Uterus (tissue), 4 donors: ENCODE results near the gene ARL4C. TPM values are rescaled to one million over a fixed set of nuclear protein-coding genes. Genes with fewer than 3 reads are reported as not detected.
"Not testable (repeated sequence)": the region's sequence is repeated elsewhere in the genome, so short reads cannot be mapped to it uniquely, and the experiment has no call there.

Experiments used
- DNase-seq, 2 donors: peaks; one replicate each; pipeline ENCODE4 v3.0.0-alpha.2; 2019 to 2020
- H3K27ac ChIP-seq, 2 donors: fragments of 200-600 bp; sonication (generic); 1 replicate in 1 of 2; 2 replicates in 1 of 2; pipeline ENCODE4 v1.5.1; 2016 to 2018
- H3K27me3 ChIP-seq, 2 donors: fragments of 200-600 bp; sonication (generic); one replicate each; pipeline ENCODE4 v1.5.1; 2018 to 2019; ENCODE audit warnings: control low read depth in 1 of 2
- H3K36me3 ChIP-seq, 2 donors: fragments of 200-600 bp; sonication (generic); one replicate each; pipeline ENCODE4 v1.5.1; 2019; ENCODE audit warnings: control low read depth in 1 of 2
- H3K4me1 ChIP-seq, 2 donors: fragments of 200-600 bp; sonication (generic); one replicate each; pipeline ENCODE4 v1.5.1; 2018 to 2019; ENCODE audit warnings: control low read depth in 1 of 2
- H3K4me3 ChIP-seq, 2 donors: fragments of 200-600 bp; sonication (generic); 1 replicate in 1 of 2; 2 replicates in 1 of 2; pipeline ENCODE4 v1.5.1; 2018 to 2019; ENCODE audit warnings: mild to moderate bottlenecking in 1 of 2
- H3K9me3 ChIP-seq, 2 donors: fragments of 200-600 bp; sonication (generic); one replicate each; pipeline ENCODE4 v1.5.1; 2019; ENCODE audit warnings: control low read depth in 1 of 2
- POLR2A ChIP-seq, 2 donors: fragments of 450-650 bp; IDR thresholded peaks; one replicate each; pipeline ENCODE4 v1.6.1; 2016; ENCODE audit warnings: antibody characterized with exemption in 2 of 2, mild to moderate bottlenecking in 1 of 2, moderate library complexity in 1 of 2
- intact Hi-C: fragments of 100-400 bp; cut with DNase I; formaldehyde crosslinking; loops from one replicate; pipeline ENCODE4 v1.15.1; 2023; ENCODE audit warnings: low total_unique reads
- total RNA-seq, 4 donors: library from RNA; depleted of rRNA in 3 of 4; stranded (reverse); fragments of >200 nt in 3 of 4; gene quantifications; one replicate each; pipeline versions ENCODE4 v1.1.0 to v1.2.4, GENCODE V29; 2014 to 2023
- TF ChIP-seq, protein P1 (sequence below), 4 experiments: fragments of 200-600 bp in 2 of 4; fragments of 450-650 bp in 2 of 4; sonication (generic) in 2 of 4; IDR thresholded peaks; one replicate each; pipeline ENCODE4 v1.5.1; 2016 to 2019; ENCODE audit warnings: antibody characterized with exemption in 4 of 4, mild to moderate bottlenecking in 2 of 4, moderate library complexity in 1 of 4
- donor health status: DM: yes; HTN: yes; CAD: no.

ARL4C gene
- total RNA-seq, 4 donors from 2014 or later, result 3.0 to 15.6 (median 3.1) TPM; not detected in 1

DNA sequence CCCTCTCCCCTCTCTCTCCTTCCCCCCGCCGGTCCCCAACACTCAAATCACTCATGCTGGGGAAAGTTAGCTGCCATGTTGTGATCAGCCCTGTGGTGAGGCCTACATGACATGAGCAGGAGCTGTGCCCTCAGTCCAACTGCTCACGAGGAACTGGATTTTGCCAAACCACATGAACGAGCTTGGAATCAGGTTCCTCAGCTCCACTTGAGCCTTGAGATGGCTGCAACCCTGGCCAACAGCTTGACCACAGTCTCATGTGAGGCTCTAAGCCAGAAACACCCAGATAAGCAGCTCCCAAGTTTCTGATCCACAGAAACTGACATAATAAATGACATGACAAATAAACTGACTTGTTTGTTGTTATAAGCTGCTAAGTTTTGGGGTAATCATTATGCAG lies 38.4 kb downstream of the ARL4C start:
- TF ChIP-seq POLR2A (IDR thresholded peaks at IDR 0.05), result no peak
- TF ChIP-seq, protein P1, sequence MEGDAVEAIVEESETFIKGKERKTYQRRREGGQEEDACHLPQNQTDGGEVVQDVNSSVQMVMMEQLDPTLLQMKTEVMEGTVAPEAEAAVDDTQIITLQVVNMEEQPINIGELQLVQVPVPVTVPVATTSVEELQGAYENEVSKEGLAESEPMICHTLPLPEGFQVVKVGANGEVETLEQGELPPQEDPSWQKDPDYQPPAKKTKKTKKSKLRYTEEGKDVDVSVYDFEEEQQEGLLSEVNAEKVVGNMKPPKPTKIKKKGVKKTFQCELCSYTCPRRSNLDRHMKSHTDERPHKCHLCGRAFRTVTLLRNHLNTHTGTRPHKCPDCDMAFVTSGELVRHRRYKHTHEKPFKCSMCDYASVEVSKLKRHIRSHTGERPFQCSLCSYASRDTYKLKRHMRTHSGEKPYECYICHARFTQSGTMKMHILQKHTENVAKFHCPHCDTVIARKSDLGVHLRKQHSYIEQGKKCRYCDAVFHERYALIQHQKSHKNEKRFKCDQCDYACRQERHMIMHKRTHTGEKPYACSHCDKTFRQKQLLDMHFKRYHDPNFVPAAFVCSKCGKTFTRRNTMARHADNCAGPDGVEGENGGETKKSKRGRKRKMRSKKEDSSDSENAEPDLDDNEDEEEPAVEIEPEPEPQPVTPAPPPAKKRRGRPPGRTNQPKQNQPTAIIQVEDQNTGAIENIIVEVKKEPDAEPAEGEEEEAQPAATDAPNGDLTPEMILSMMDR (IDR thresholded peaks at IDR 0.05), result no peak
- intact Hi-C loops, result no loop called here

DNA sequence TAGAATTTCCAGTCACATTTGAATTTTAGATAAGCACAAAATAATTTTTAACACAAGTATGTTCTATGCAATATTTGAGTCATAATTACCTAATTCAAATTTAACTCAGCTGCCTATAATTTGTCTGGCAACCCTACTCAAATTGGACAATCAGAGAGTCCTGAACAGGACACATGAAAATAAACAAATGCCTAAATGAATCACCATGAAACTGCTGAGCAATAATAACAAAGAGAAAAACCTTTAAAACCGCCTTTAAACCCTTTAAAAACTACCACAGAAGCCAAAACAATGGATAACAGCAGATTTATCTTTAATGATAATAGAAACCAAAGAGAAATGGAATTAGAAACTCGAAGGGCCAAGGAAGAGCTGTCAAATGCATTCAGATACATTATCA lies 39.5 kb downstream of the ARL4C start:
- TF ChIP-seq, protein P1 (IDR thresholded peaks at IDR 0.05), result no peak
- TF ChIP-seq POLR2A (IDR thresholded peaks at IDR 0.05), result no peak
- no peak overlapping the region for H3K27ac ChIP-seq
- no peaks in the 10 kb centered on the region for H3K4me1 ChIP-seq
- H3K36me3 ChIP-seq, result no peaks in the 10 kb centered on the region
- no peaks in the 10 kb centered on the region for H3K9me3 ChIP-seq
- intact Hi-C loops, result no loop called here
- no peak overlapping the region for H3K4me3 ChIP-seq
- no peaks in the 10 kb centered on the region for H3K27me3 ChIP-seq
- DNase-seq, result no peak

More for the DNA sequence above, 38.4 kb downstream of the ARL4C start:
- Histone ChIP-seq H3K4me3 (no peak overlapping the region), H3K27me3 (no peaks in the 10 kb centered on the region), H3K9me3 (no peaks in the 10 kb centered on the region), H3K27ac (no peak overlapping the region), H3K4me1 (no peaks in the 10 kb centered on the region), H3K36me3 (no peaks in the 10 kb centered on the region)
- DNase-seq, result no peak

DNA sequence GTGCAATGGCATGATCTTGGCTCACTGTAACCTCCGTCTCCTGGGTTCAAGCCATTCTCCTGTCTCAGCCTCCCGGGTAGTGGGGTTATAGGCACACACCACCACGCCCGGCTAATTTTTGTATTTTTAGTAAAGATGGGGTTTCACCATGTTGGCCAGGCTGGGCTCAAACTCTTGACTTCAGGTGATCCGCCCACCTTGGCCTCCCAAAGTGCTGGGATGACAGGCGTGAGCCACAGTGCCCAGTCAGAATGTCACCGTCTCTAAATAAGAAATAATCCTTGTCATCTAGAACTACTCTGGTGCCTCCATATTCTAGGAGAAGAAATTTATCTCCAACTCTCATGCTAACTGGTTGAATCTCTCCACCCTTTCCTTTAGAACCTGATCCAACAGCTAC lies 41.6 kb downstream of the ARL4C start:
- DNase-seq, intact Hi-C loops, H3K9me3 ChIP-seq, H3K4me1 ChIP-seq, H3K36me3 ChIP-seq, H3K27ac ChIP-seq, H3K4me3 ChIP-seq, H3K27me3 ChIP-seq: not testable (repeated sequence)

DNA sequence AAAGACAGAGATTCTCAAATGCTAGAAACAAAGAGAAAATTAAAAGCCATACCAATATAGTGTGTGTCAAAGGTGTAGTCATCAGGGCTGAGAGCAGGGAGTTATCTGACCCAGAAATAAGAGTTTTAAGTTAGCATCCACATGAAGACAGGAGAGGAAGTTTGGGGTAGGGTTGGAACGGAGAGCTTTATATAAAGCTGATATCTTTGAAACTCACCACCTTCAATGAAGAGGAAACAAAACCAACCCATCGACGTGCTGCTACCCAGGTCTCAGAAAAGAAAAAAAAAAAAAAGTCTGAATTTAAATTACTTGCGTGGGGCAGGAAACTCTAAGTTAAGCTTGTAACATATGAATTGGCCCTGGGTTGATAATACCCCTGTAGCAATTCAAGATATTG lies 42.4 kb downstream of the ARL4C start:
- H3K4me3 ChIP-seq, result no peak overlapping the region
- intact Hi-C loops, result no loop called here
- H3K27me3 ChIP-seq, result no peaks in the 10 kb centered on the region
- H3K36me3 ChIP-seq, result no peaks in the 10 kb centered on the region
- TF ChIP-seq, protein P1 (IDR thresholded peaks at IDR 0.05), result no peak
- no peak for TF ChIP-seq POLR2A (IDR thresholded peaks at IDR 0.05)
- no peaks in the 10 kb centered on the region for H3K4me1 ChIP-seq
- no peak for DNase-seq
- H3K9me3 ChIP-seq, result no peaks in the 10 kb centered on the region
- H3K27ac ChIP-seq, result no peak overlapping the region

DNA sequence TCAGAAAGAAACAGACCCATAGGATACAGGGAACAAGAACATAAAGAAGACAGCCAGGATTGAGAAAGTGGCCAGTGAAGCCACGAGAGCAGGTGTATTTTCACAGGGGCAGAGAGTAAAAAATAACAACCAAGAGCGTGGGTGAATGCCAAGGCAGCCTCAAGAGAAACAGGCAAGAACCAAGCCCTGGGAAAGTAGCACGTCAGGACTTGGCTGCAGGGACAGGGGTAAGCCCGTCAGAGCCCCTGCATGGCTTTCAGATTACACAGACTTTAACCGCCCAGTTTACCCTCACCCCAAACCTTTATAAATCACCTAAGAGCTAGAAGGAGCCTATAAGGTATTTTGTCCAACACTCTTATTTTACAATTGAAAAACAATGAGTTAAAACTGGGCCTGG lies 43.7 kb downstream of the ARL4C start:
- no peaks in the 10 kb centered on the region for H3K27me3 ChIP-seq
- DNase-seq, result no peak
- no peaks in the 10 kb centered on the region for H3K9me3 ChIP-seq
- no peak overlapping the region for H3K27ac ChIP-seq
- no peaks in the 10 kb centered on the region for H3K36me3 ChIP-seq
- intact Hi-C loops, result no loop called here
- no peaks in the 10 kb centered on the region for H3K4me1 ChIP-seq
- H3K4me3 ChIP-seq, result no peak overlapping the region
- TF ChIP-seq, protein P1 (IDR thresholded peaks at IDR 0.05), result no peak
- no peak for TF ChIP-seq POLR2A (IDR thresholded peaks at IDR 0.05)
